PC-3 (cell line): ENCODE results near the gene TMEM106B.

Source experiments
- EZH2 ChIP-seq: fragments of 300-600 bp; sonication (generic); IDR thresholded peaks from one replicate; pipeline ENCODE4 v1.6.1; 2017; ENCODE audit warnings: antibody characterized with exemption, mild to moderate bottlenecking, low read length; ENCODE audit not compliant: unreplicated experiment
- TF ChIP-seq, protein P1 (sequence below): fragments of 300-600 bp; sonication (generic); conservative IDR thresholded peaks from 2 replicates; pipeline ENCODE4 v1.5.1; 2017; ENCODE audit warnings: antibody characterized with exemption, low read depth, mild to moderate bottlenecking, low read length

DNA sequence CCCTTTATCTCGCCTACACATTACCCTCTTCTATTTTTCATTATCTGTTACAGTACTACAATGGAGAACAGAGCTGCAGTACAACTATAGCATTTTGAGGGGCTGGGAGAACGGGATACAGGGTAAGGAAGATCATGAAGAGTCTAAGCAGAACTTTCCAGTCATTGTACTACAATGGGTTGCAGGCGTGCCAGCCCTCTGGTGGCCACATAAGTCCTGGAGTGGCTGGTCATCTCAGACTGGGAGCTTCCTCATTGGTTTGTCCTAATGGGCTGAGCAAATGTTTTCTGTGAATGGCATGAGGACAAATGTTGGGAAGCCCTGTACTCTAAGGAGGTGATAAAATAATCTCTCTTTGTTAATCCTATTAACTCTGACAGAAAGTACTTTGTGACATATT, 33.0 kb downstream of the TMEM106B start:
- TF ChIP-seq, protein P1, sequence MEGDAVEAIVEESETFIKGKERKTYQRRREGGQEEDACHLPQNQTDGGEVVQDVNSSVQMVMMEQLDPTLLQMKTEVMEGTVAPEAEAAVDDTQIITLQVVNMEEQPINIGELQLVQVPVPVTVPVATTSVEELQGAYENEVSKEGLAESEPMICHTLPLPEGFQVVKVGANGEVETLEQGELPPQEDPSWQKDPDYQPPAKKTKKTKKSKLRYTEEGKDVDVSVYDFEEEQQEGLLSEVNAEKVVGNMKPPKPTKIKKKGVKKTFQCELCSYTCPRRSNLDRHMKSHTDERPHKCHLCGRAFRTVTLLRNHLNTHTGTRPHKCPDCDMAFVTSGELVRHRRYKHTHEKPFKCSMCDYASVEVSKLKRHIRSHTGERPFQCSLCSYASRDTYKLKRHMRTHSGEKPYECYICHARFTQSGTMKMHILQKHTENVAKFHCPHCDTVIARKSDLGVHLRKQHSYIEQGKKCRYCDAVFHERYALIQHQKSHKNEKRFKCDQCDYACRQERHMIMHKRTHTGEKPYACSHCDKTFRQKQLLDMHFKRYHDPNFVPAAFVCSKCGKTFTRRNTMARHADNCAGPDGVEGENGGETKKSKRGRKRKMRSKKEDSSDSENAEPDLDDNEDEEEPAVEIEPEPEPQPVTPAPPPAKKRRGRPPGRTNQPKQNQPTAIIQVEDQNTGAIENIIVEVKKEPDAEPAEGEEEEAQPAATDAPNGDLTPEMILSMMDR: peak; percentile 74
- TF ChIP-seq EZH2: no peak
